GM23338 (cell line): ENCODE data around the gene ZNF800. TPM values are rescaled to one million over a fixed set of nuclear protein-coding genes. Genes with fewer than 3 reads are reported as not detected.

Experiments used
- ATAC-seq: fragments of 200-7000 bp; cut with Tn5 transposase; 3 replicates; pipeline ENCODE4 v1.9.1; 2020
- DNase-seq: peaks from one replicate; pipeline ENCODE4 v3.0.0-alpha.2; 2015; ENCODE audit warnings: low spot score
- H2AFZ ChIP-seq: fragments of 200-600 bp; sonication (generic); 2 replicates; pipeline ENCODE4 v1.8.0; 2016; ENCODE audit warnings: antibody characterized with exemption, mild to moderate bottlenecking, moderate library complexity
- H3F3A ChIP-seq: fragments of 200-600 bp; sonication (generic); replicated peaks from 2 replicates; pipeline ENCODE4 v1.8.0; 2017; ENCODE audit warnings: antibody characterized with exemption, mixed run types, low read depth
- H3K27ac ChIP-seq: fragments of 200-600 bp; sonication (generic); 2 replicates; pipeline ENCODE4 v1.6.1; 2016; ENCODE audit warnings: low read depth
- H3K27me3 ChIP-seq: fragments of 200-600 bp; sonication (generic); 2 replicates; pipeline ENCODE4 v1.8.0; 2016; ENCODE audit warnings: mild to moderate bottlenecking, mixed run types, moderate library complexity; ENCODE audit not compliant: insufficient read depth
- H3K36me3 ChIP-seq: fragments of 200-600 bp; sonication (generic); 2 replicates; pipeline ENCODE4 v1.8.0; 2016; ENCODE audit warnings: mild to moderate bottlenecking; ENCODE audit not compliant: insufficient read depth
- H3K4me1 ChIP-seq: fragments of 200-600 bp; sonication (generic); 2 replicates; pipeline ENCODE4 v1.8.0; 2016; ENCODE audit warnings: mild to moderate bottlenecking, moderate library complexity; ENCODE audit not compliant: insufficient read depth
- H3K4me2 ChIP-seq: fragments of 200-600 bp; sonication (generic); 2 replicates; pipeline ENCODE4 v1.7.1; 2017; ENCODE audit warnings: mixed run types
- H3K4me3 ChIP-seq: fragments of 200-600 bp; sonication (generic); 2 replicates; pipeline ENCODE4 v1.6.1; 2016; ENCODE audit warnings: mixed run types
- H3K79me2 ChIP-seq: fragments of 200-600 bp; sonication (generic); replicated peaks from 2 replicates; pipeline ENCODE4 v1.8.0; 2017; ENCODE audit warnings: mild to moderate bottlenecking; ENCODE audit not compliant: insufficient read depth
- H3K9me2 ChIP-seq: fragments of 200-600 bp; sonication (generic); 2 replicates; pipeline ENCODE4 v1.8.0; 2017; ENCODE audit not compliant: insufficient read depth
- H4K20me1 ChIP-seq: fragments of 200-600 bp; sonication (generic); replicated peaks from 2 replicates; pipeline ENCODE4 v1.8.0; 2017; ENCODE audit warnings: mild to moderate bottlenecking; ENCODE audit not compliant: insufficient read depth
- H3K27ac Mint-ChIP-seq: 2 replicates; pipeline ENCODE4 v1.8.0; 2020; ENCODE audit warnings: inconsistent platforms, mild to moderate bottlenecking, moderate library complexity, mixed read lengths
- H3K27me3 Mint-ChIP-seq: 3 replicates; pipeline ENCODE4 v1.8.0; 2022; ENCODE audit warnings: low read depth, mild to moderate bottlenecking, moderate library complexity, mixed read lengths, inconsistent platforms; ENCODE audit not compliant: insufficient read depth, poor library complexity
- H3K36me3 Mint-ChIP-seq: 3 replicates; pipeline ENCODE4 v1.8.0; 2021; ENCODE audit warnings: low read depth, mild to moderate bottlenecking, inconsistent platforms, moderate library complexity, mixed read lengths
- H3K4me1 Mint-ChIP-seq: 3 replicates; pipeline ENCODE4 v1.8.0; 2020; ENCODE audit warnings: mild to moderate bottlenecking, inconsistent platforms, mixed read lengths
- H3K4me3 Mint-ChIP-seq: 3 replicates; pipeline ENCODE4 v1.8.0; 2021; ENCODE audit warnings: moderate library complexity, mild to moderate bottlenecking, inconsistent platforms, mixed read lengths
- H3K9me3 Mint-ChIP-seq: 3 replicates; pipeline ENCODE4 v1.8.0; 2020; ENCODE audit warnings: moderate library complexity, mild to moderate bottlenecking, inconsistent platforms, mixed read lengths
- CREB1 ChIP-seq: fragments of 250-450 bp; sonication (Bioruptor Pico); IDR thresholded peaks from 2 replicates; pipeline ENCODE4 v1.5.0; 2020; ENCODE audit warnings: low read depth, mild to moderate bottlenecking, moderate library complexity
- CTCF ChIP-seq, 2 experiments: fragments of 200-600 bp in 1 of 2; sonication (generic) in 1 of 2; conservative IDR thresholded peaks; 2 replicates each; pipeline versions ENCODE4 v1.5.1 to v1.6.1; 2016 to 2017; ENCODE audit warnings: antibody characterized with exemption in 2 of 2, low read depth in 2 of 2, mild to moderate bottlenecking in 2 of 2, moderate library complexity in 1 of 2
- EZH2 ChIP-seq: fragments of 200-600 bp; sonication (generic); IDR thresholded peaks from one replicate; pipeline ENCODE4 v1.8.0; 2017; ENCODE audit warnings: antibody characterized with exemption, mild to moderate bottlenecking, low read depth; ENCODE audit not compliant: unreplicated experiment
- EZH2phosphoT487 ChIP-seq: fragments of 200-600 bp; sonication (generic); IDR thresholded peaks from one replicate; pipeline ENCODE4 v1.8.1; 2018; ENCODE audit warnings: antibody characterized with exemption; ENCODE audit not compliant: unreplicated experiment
- JUNB ChIP-seq: IDR thresholded peaks from one replicate; pipeline ENCODE4 v1.6.1; 2016; ENCODE audit warnings: antibody characterized with exemption; ENCODE audit not compliant: unreplicated experiment
- POLR2AphosphoS5 ChIP-seq: IDR thresholded peaks from 2 replicates; pipeline ENCODE4 v1.6.1; 2016; ENCODE audit warnings: antibody characterized with exemption, low read depth
- REST ChIP-seq: IDR thresholded peaks from one replicate; pipeline ENCODE4 v1.6.1; 2018; ENCODE audit warnings: antibody characterized with exemption; ENCODE audit not compliant: unreplicated experiment
- ZNF331 ChIP-seq: fragments of 250-450 bp; sonication (Bioruptor Pico); IDR thresholded peaks from 2 replicates; pipeline ENCODE4 v1.5.0; 2020; ENCODE audit warnings: low read depth, mild to moderate bottlenecking, moderate library complexity
- polyA plus RNA-seq: library from polyadenylated mRNA; unstranded; fragments of >200 nt; fragmentation: Nextera tagmentation; extraction: Ambion mirVana; gene quantifications from 2 replicates; pipeline ENCODE4 v1.2.1, GENCODE V29; 2016
- total RNA-seq: library from RNA; depleted of rRNA; stranded (reverse); fragments of >200 nt; shearing (Covaris generic); gene quantifications from 2 replicates; pipeline ENCODE4 v1.2.3, GENCODE V29; 2014

Gene ZNF800
- total and polyA plus RNA-seq, 2 experiments from 2014 or later = 5.4 to 8.3 TPM

GRCh38 chr7:127382301-127383085 is 10.0 kb downstream of the ZNF800 start (continued):
- TF ChIP-seq REST (no peak), CREB1 (CRISPR knock-in tag) (no peak), EZH2phosphoT487 (no peak)

- ATAC-seq = no peak
- H3K4me1 ChIP-seq = peaks cover 5% of the 10 kb centered on the region; the same call in 1 of the 2 replicates
- no peak for TF ChIP-seq ZNF331 (CRISPR knock-in tag)
- no peak for TF ChIP-seq EZH2phosphoT487
- TF ChIP-seq EZH2 = no peak
- no peak for TF ChIP-seq REST
- no peak for TF ChIP-seq JUNB
- TF ChIP-seq POLR2AphosphoS5 = no peak
- no peak for TF ChIP-seq CTCF (conservative IDR thresholded peaks at IDR 0.05; ENCODE audit: low read depth in 2 of 2)
- TF ChIP-seq CREB1 (CRISPR knock-in tag) = no peak
Observed at GRCh38 chr7:127380479-127380878, 12.0 kb downstream of the ZNF800 start.

More at GRCh38 chr7:127380479-127380878, 12.0 kb downstream of the ZNF800 start:
- Mint-ChIP-seq H3K4me3 (no peak overlapping the region), H3K9me3 (no peaks in the 10 kb centered on the region), H3K36me3 (no peaks in the 10 kb centered on the region), H3K4me1 (peaks cover 14% of the 10 kb centered on the region; the same call in 2 of the 3 replicates), H3K27ac (no peak overlapping the region), H3K27me3 (no peaks in the 10 kb centered on the region)
- Histone ChIP-seq H3K36me3 (no peaks in the 10 kb centered on the region), H3K4me3 (no peak overlapping the region), H3K4me2 (no peak overlapping the region), H3K27me3 (no peaks in the 10 kb centered on the region), H2AFZ (no peak overlapping the region), H3K79me2 (no peaks in the 10 kb centered on the region; the same call in 1 of the 2 replicates), H3F3A (no peaks in the 10 kb centered on the region), H3K9me2 (no peaks in the 10 kb centered on the region), H3K27ac (no peak overlapping the region), H4K20me1 (no peaks in the 10 kb centered on the region)
- no peak for DNase-seq
